Parathyroid adenoma (tissue), 2 donors: Measurements from ENCODE around the gene UPF2.

Experiments used
- H2AFZ ChIP-seq: fragments of 300-600 bp; sonication (generic); one replicate; pipeline ENCODE4 v1.7.0; 2017; ENCODE audit warnings: antibody characterized with exemption, mild to moderate bottlenecking
- H3K27ac ChIP-seq: fragments of 300-600 bp; sonication (generic); one replicate; pipeline ENCODE4 v1.7.0; 2017
- H3K27me3 ChIP-seq: fragments of 300-600 bp; sonication (generic); one replicate; pipeline ENCODE4 v1.7.0; 2017; ENCODE audit warnings: low read length; ENCODE audit not compliant: control insufficient read depth, insufficient read depth
- H3K36me3 ChIP-seq: fragments of 300-600 bp; sonication (generic); one replicate; pipeline ENCODE4 v1.7.0; 2017; ENCODE audit warnings: low read length; ENCODE audit not compliant: control insufficient read depth, insufficient read depth
- H3K4me1 ChIP-seq: fragments of 300-600 bp; sonication (generic); one replicate; pipeline ENCODE4 v1.7.0; 2017; ENCODE audit warnings: control low read depth
- H3K4me2 ChIP-seq: fragments of 300-600 bp; sonication (generic); one replicate; pipeline ENCODE4 v1.7.0; 2017; ENCODE audit warnings: low read length
- H3K4me3 ChIP-seq: fragments of 300-600 bp; sonication (generic); one replicate; pipeline ENCODE4 v1.7.0; 2017; ENCODE audit warnings: low read depth, low read length
- H3K79me2 ChIP-seq: fragments of 300-600 bp; sonication (generic); one replicate; pipeline ENCODE4 v1.7.0; 2017; ENCODE audit warnings: control low read depth
- H3K9ac ChIP-seq: fragments of 300-600 bp; sonication (generic); one replicate; pipeline ENCODE4 v1.7.0; 2017; ENCODE audit warnings: mild to moderate bottlenecking
- H3K9me3 ChIP-seq: fragments of 300-600 bp; sonication (generic); one replicate; pipeline ENCODE4 v1.7.0; 2017; ENCODE audit warnings: low read length; ENCODE audit not compliant: control insufficient read depth
- CTCF ChIP-seq: fragments of 300-600 bp; sonication (generic); IDR thresholded peaks from one replicate; pipeline ENCODE4 v1.7.0; 2017; ENCODE audit warnings: antibody characterized with exemption, mild to moderate bottlenecking
- donor health status: primary hyperparathyroidism.

UPF2 gene

GRCh38 chr10:11870461-11870780 is 172.2 kb downstream of the UPF2 start:
- Histone ChIP-seq H3K4me1 (no peaks in the 10 kb centered on the region), H3K36me3 (no peaks in the 10 kb centered on the region), H3K4me3 (no peak overlapping the region), H2AFZ (peak overlapping the region; percentile 15), H3K27me3 (no peaks in the 10 kb centered on the region), H3K9ac (no peak overlapping the region), H3K27ac (no peak overlapping the region), H3K4me2 (no peak overlapping the region), H3K9me3 (no peaks in the 10 kb centered on the region), H3K79me2 (no peaks in the 10 kb centered on the region)
- no peak for TF ChIP-seq CTCF
